Neural progenitor cell (in vitro differentiated cells): ENCODE measurements around the gene ALDH8A1. TPM values are rescaled to one million over a fixed set of nuclear protein-coding genes. Genes with fewer than 3 reads are reported as not detected.

Experiments used
- DNase-seq: peaks from one replicate; pipeline ENCODE4 v3.0.0-alpha.2; 2016; ENCODE audit warnings: low spot score
- H2AFZ ChIP-seq: fragments of 200-600 bp; sonication (generic); replicated peaks from 2 replicates; pipeline ENCODE4 v1.6.1; 2016; ENCODE audit warnings: antibody characterized with exemption
- H3F3A ChIP-seq: fragments of 200-600 bp; sonication (generic); 2 replicates; pipeline ENCODE4 v1.6.1; 2016; ENCODE audit warnings: antibody characterized with exemption, low read depth
- H3K27ac ChIP-seq: fragments of 200-600 bp; sonication (generic); 2 replicates; pipeline ENCODE4 v1.5.1; 2016; ENCODE audit warnings: mild to moderate bottlenecking
- H3K27me3 ChIP-seq: fragments of 200-600 bp; sonication (generic); 2 replicates; pipeline ENCODE4 v1.6.1; 2016; ENCODE audit warnings: mild to moderate bottlenecking, moderate library complexity
- H3K36me3 ChIP-seq: fragments of 200-600 bp; sonication (generic); 2 replicates; pipeline ENCODE4 v1.5.1; 2016
- H3K4me1 ChIP-seq: fragments of 200-600 bp; sonication (generic); 2 replicates; pipeline ENCODE4 v1.6.1; 2016; ENCODE audit warnings: mixed run types
- H3K4me2 ChIP-seq: fragments of 200-600 bp; sonication (generic); 2 replicates; pipeline ENCODE4 v1.6.1; 2016
- H3K4me3 ChIP-seq: fragments of 200-600 bp; sonication (generic); 2 replicates; pipeline ENCODE4 v1.5.1; 2016
- H3K79me2 ChIP-seq: fragments of 200-600 bp; sonication (generic); 2 replicates; pipeline ENCODE4 v1.6.1; 2016; ENCODE audit warnings: low read depth
- H3K9ac ChIP-seq: fragments of 200-600 bp; sonication (generic); 2 replicates; pipeline ENCODE4 v1.6.1; 2016
- H3K9me3 ChIP-seq: fragments of 200-600 bp; sonication (generic); 2 replicates; pipeline ENCODE4 v1.5.1; 2016; ENCODE audit warnings: low read depth
- H4K20me1 ChIP-seq: fragments of 200-600 bp; sonication (generic); 2 replicates; pipeline ENCODE4 v1.6.1; 2016; ENCODE audit warnings: low read depth
- H3K27ac Mint-ChIP-seq: 3 replicates; pipeline ENCODE4 v1.8.0; 2021; ENCODE audit warnings: mixed read lengths
- H3K27me3 Mint-ChIP-seq: 2 replicates; pipeline ENCODE4 v1.8.0; 2022; ENCODE audit warnings: low read depth, mild to moderate bottlenecking, inconsistent platforms, moderate library complexity, mixed read lengths; ENCODE audit not compliant: insufficient read depth
- H3K36me3 Mint-ChIP-seq: 3 replicates; pipeline ENCODE4 v1.8.0; 2021; ENCODE audit warnings: mixed read lengths
- H3K4me1 Mint-ChIP-seq: 3 replicates; pipeline ENCODE4 v1.8.0; 2021; ENCODE audit warnings: mixed read lengths
- H3K4me3 Mint-ChIP-seq: 3 replicates; pipeline ENCODE4 v1.8.0; 2021; ENCODE audit warnings: mild to moderate bottlenecking, moderate library complexity, mixed read lengths
- H3K9me3 Mint-ChIP-seq: 3 replicates; pipeline ENCODE4 v1.8.0; 2020; ENCODE audit warnings: mixed read lengths
- CTCF ChIP-seq: fragments of 200-600 bp; sonication (generic); IDR thresholded peaks from 2 replicates; pipeline ENCODE4 v1.5.1; 2017; ENCODE audit warnings: antibody characterized with exemption, mild to moderate bottlenecking
- EZH2 ChIP-seq: fragments of 200-600 bp; sonication (generic); IDR thresholded peaks from 2 replicates; pipeline ENCODE4 v1.6.1; 2017; ENCODE audit warnings: antibody characterized with exemption, mild to moderate bottlenecking, moderate library complexity
- EZH2phosphoT487 ChIP-seq: fragments of 200-600 bp; sonication (generic); IDR thresholded peaks from 2 replicates; pipeline ENCODE4 v1.6.1; 2017; ENCODE audit warnings: antibody characterized with exemption
- total RNA-seq: library from RNA; depleted of rRNA; stranded (reverse); fragments of >200 nt; gene quantifications from 2 replicates; pipeline ENCODE4 v1.2.3, GENCODE V29; 2015; ENCODE audit warnings: low replicate concordance

The ALDH8A1 gene
- total RNA-seq, 1 donor from 2014 or later = not detected

DNA sequence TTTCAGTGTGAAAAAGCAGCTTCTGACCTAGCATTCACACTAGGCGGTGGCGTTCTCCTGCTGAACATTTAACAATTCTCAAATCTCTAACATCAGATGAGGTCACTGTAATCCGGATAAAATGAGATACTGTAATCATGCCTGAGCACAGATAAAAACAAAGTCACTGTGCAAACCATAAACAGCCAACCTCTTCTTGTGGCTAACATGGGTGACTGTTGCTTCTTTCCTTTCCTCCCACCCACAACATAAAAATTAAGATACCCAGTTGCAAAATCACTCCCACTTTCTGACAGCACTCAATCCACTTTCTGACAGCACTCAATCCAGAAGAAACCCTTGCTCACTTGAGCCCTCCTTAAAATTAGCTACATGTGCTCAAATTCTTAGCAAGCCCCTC is 11.5 kb upstream of the ALDH8A1 start:
- Histone ChIP-seq H3K36me3 (peaks cover 27% of the 10 kb centered on the region), H3F3A (no peaks in the 10 kb centered on the region)

DNA sequence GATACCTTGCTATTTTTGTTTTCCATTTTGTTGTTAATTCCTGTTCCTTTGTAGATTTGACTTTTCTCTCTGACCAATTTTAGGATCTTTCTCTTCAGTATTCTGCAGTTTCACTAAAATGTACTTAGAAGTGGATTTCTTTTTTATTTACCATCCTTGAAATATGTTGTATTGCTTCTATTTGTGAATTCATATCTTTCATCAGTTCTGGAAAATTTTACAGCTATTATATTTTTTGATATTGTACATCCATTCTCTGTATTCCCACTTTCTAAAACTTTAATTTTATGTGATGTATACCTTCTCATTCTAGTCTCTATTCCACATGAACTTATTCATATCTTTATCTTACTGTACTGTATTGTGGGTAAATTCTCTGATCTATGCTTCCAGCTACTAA is 9.7 kb upstream of the ALDH8A1 start:
- Mint-ChIP-seq H3K27ac (no peak overlapping the region), H3K4me1 (no peaks in the 10 kb centered on the region), H3K36me3 (peaks cover 35% of the 10 kb centered on the region), H3K27me3 (no peaks in the 10 kb centered on the region), H3K9me3 (peaks cover 13% of the 10 kb centered on the region), H3K4me3 (no peak overlapping the region)
- Histone ChIP-seq H3K27me3 (no peaks in the 10 kb centered on the region), H2AFZ (no peak overlapping the region), H3F3A (no peaks in the 10 kb centered on the region), H3K9me3 (no peaks in the 10 kb centered on the region), H3K9ac (no peak overlapping the region), H4K20me1 (no peaks in the 10 kb centered on the region), H3K4me2 (no peak overlapping the region), H3K79me2 (no peaks in the 10 kb centered on the region), H3K27ac (no peak overlapping the region), H3K36me3 (peaks cover 16% of the 10 kb centered on the region), H3K4me3 (no peak overlapping the region), H3K4me1 (no peaks in the 10 kb centered on the region)
- TF ChIP-seq EZH2phosphoT487 (no peak), CTCF (no peak), EZH2 (no peak)
- DNase-seq = no peak

More for the DNA sequence above, 11.5 kb upstream of the ALDH8A1 start:
- Histone ChIP-seq H3K4me1 (no peaks in the 10 kb centered on the region), H3K27ac (no peak overlapping the region), H3K4me3 (no peak overlapping the region), H3K9ac (no peak overlapping the region), H3K79me2 (no peaks in the 10 kb centered on the region), H2AFZ (no peak overlapping the region), H3K4me2 (no peak overlapping the region), H3K9me3 (no peaks in the 10 kb centered on the region), H4K20me1 (no peaks in the 10 kb centered on the region), H3K27me3 (no peaks in the 10 kb centered on the region)
- H3K4me3 Mint-ChIP-seq = no peak overlapping the region
- H3K27me3 Mint-ChIP-seq = no peaks in the 10 kb centered on the region
- no peak for DNase-seq
- H3K9me3 Mint-ChIP-seq = peaks cover 13% of the 10 kb centered on the region
- TF ChIP-seq EZH2phosphoT487 = no peak
- no peak for TF ChIP-seq EZH2
- TF ChIP-seq CTCF = no peak
- no peak overlapping the region for H3K27ac Mint-ChIP-seq
- peaks cover 39% of the 10 kb centered on the region for H3K36me3 Mint-ChIP-seq
- H3K4me1 Mint-ChIP-seq = no peaks in the 10 kb centered on the region

- Mint-ChIP-seq H3K9me3 (peaks cover 13% of the 10 kb centered on the region), H3K27me3 (no peaks in the 10 kb centered on the region), H3K4me1 (no peaks in the 10 kb centered on the region), H3K4me3 (no peak overlapping the region), H3K27ac (no peak overlapping the region), H3K36me3 (peaks cover 25% of the 10 kb centered on the region)
- Histone ChIP-seq H3K27ac (no peak overlapping the region), H3K4me2 (no peak overlapping the region), H3K4me1 (no peaks in the 10 kb centered on the region), H3K27me3 (no peaks in the 10 kb centered on the region), H3K9me3 (no peaks in the 10 kb centered on the region), H3K9ac (no peak overlapping the region), H3K4me3 (no peak overlapping the region), H3K36me3 (peaks cover 11% of the 10 kb centered on the region), H4K20me1 (no peaks in the 10 kb centered on the region), H3F3A (no peaks in the 10 kb centered on the region), H2AFZ (no peak overlapping the region), H3K79me2 (no peaks in the 10 kb centered on the region)
- TF ChIP-seq EZH2phosphoT487 (no peak), EZH2 (no peak), CTCF (no peak)
- no peak for DNase-seq
Measured at GRCh38 chr6:134956676-134957075, 6.8 kb upstream of the ALDH8A1 start.
